ENCODE measurements around the gene TTC9C.
A peak's percentile ranks its signal among the peaks of the same experiment; 100 is the strongest.
"Not testable (repeated sequence)": the region's sequence is repeated elsewhere in the genome, so short reads cannot be mapped to it uniquely, and the experiment has no call there.

TTC9C gene

GRCh38 chr11:62688491-62688890, 39.8 kb upstream of the TTC9C start:
- DNase-seq (ENCODE audit: extremely low read depth, insufficient read length): no peak
- peaks cover 25% of the 10 kb centered on the region for H3K36me3 ChIP-seq (ENCODE audit: control insufficient read depth, insufficient read depth, low read length)
- no peak for TF ChIP-seq CTCF (IDR thresholded peaks at IDR 0.05; ENCODE audit: insufficient read depth, low read length, poor library complexity, severe bottlenecking)
- no peaks in the 10 kb centered on the region for H3K27me3 ChIP-seq (replicated peaks; ENCODE audit: control insufficient read depth, insufficient read depth, low read length)
- H3K4me3 ChIP-seq (replicated peaks; ENCODE audit: low read depth, low read length): no peak overlapping the region

GRCh38 chr11:62689421-62690183, 38.7 kb upstream of the TTC9C start, which contains the start of gene LRRN4CL:
Gene LRRN4CL (minus strand): TSS chr11:62689530. CDS start chr11:62688508, 1,022 bp downstream.
- no peak within 1 kb of the TSS for H3K4me3 ChIP-seq (replicated peaks; ENCODE audit: low read depth, low read length)
- no peak for DNase-seq (ENCODE audit: extremely low read depth, insufficient read length)
- TF ChIP-seq CTCF (IDR thresholded peaks at IDR 0.05; ENCODE audit: insufficient read depth, low read length, poor library complexity, severe bottlenecking): no peak
- no peaks in the 10 kb centered on the region for H3K27me3 ChIP-seq (replicated peaks; ENCODE audit: control insufficient read depth, insufficient read depth, low read length)
- H3K36me3 ChIP-seq (ENCODE audit: control insufficient read depth, insufficient read depth, low read length): peaks cover 25% of the 10 kb centered on the region

- DNase-seq (ENCODE audit: extremely low read depth, insufficient read length); H3K4me3 ChIP-seq (replicated peaks; ENCODE audit: low read depth, low read length); H3K27me3 ChIP-seq (replicated peaks; ENCODE audit: control insufficient read depth, insufficient read depth, low read length): not testable (repeated sequence)
- peaks cover 25% of the 10 kb centered on the region for H3K36me3 ChIP-seq (ENCODE audit: control insufficient read depth, insufficient read depth, low read length)
These were observed 34.7 kb upstream of the TTC9C start for GRCh38 chr11:62693624-62694023.

GRCh38 chr11:62694455-62695167, 33.7 kb upstream of the TTC9C start:
- Histone ChIP-seq H3K36me3 (ENCODE audit: control insufficient read depth, insufficient read depth, low read length) (peaks cover 25% of the 10 kb centered on the region), H3K27me3 (replicated peaks; ENCODE audit: control insufficient read depth, insufficient read depth, low read length) (no peaks in the 10 kb centered on the region), H3K4me3 (replicated peaks; ENCODE audit: low read depth, low read length) (no peak overlapping the region)
- no peak for DNase-seq (ENCODE audit: extremely low read depth, insufficient read length)
- peak; percentile 85 for TF ChIP-seq CTCF (IDR thresholded peaks at IDR 0.05; ENCODE audit: insufficient read depth, low read length, poor library complexity, severe bottlenecking)

GRCh38 chr11:62702246-62702645, 26.0 kb upstream of the TTC9C start:
- H3K27me3 ChIP-seq (replicated peaks; ENCODE audit: control insufficient read depth, insufficient read depth, low read length): no peaks in the 10 kb centered on the region
- DNase-seq (ENCODE audit: extremely low read depth, insufficient read length): no peak
- no peak overlapping the region for H3K4me3 ChIP-seq (replicated peaks; ENCODE audit: low read depth, low read length)
- H3K36me3 ChIP-seq (ENCODE audit: control insufficient read depth, insufficient read depth, low read length): no peaks in the 10 kb centered on the region
- TF ChIP-seq CTCF (IDR thresholded peaks at IDR 0.05; ENCODE audit: insufficient read depth, low read length, poor library complexity, severe bottlenecking): no peak

GRCh38 chr11:62703921-62704320, 24.4 kb upstream of the TTC9C start:
- not testable (repeated sequence) for H3K36me3 ChIP-seq (ENCODE audit: control insufficient read depth, insufficient read depth, low read length); DNase-seq (ENCODE audit: extremely low read depth, insufficient read length); H3K27me3 ChIP-seq (replicated peaks; ENCODE audit: control insufficient read depth, insufficient read depth, low read length); H3K4me3 ChIP-seq (replicated peaks; ENCODE audit: low read depth, low read length)

Data from GM06990 (cell line).